HL-60 (cell line): ENCODE measurements around the gene PASK.

Source experiments
- CTCF ChIP-seq: IDR thresholded peaks from one replicate; pipeline ENCODE4 v1.5.1; 2011; ENCODE audit warnings: low read length, control low read depth, inconsistent platforms; ENCODE audit not compliant: insufficient read depth
- POLR2AphosphoS5 ChIP-seq: IDR thresholded peaks from 2 replicates; pipeline ENCODE4 v1.6.1; 2012; ENCODE audit warnings: low read depth

DNA sequence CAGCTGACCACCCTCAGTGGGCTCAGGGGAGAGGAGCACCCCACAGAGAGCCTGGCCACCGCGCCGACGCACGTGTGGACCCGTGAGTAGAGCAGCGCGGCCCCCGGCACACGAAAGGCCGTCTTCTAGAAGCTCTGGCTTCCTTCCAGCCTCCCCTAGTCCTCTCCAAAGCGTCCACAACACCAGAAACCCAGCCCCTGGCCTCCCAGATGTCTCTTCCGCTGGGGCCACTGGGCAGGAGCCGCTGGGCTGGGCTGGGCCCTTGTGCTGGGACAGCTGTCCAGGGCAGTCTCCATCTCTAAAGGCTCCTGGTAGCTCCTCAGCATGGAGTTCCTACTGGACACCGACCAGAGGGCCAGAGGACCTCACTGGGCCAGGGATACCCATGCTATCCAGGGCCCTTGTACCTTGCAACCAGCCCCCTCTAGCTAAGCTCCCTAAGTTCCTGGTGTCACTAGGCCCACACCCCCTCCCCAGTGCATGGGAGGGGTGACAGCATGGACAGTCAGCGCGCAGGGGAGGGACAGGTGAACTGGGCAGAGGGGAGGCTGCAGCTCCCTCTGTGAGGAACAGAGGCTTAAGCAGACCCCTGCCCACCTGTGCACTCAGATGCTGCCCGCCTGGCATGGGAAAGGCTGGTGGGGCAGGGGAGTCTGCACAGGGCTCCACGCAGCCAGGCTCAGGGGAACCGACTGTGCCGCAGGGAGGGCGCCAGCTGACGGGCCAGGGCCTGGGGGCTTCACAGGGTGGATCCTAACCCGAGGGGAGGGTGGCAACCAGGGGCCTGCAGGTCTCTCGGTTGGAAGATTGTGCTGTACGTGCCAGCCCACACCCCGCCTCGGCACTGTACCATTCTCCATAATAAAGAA, 80.1 kb downstream of the PASK start:
- TF ChIP-seq CTCF (no peak), POLR2AphosphoS5 (no peak)
